GM12873 (cell line): ENCODE results near the gene ANKK1.

Experiments used
- TF ChIP-seq, protein P1 (sequence below): IDR thresholded peaks from 2 replicates; pipeline ENCODE4 v1.5.1; 2012; ENCODE audit warnings: low read depth, mild to moderate bottlenecking, moderate library complexity, low read length, control low read depth; ENCODE audit not compliant: insufficient read depth; ENCODE audit errors: missing control alignments

Gene ANKK1

DNA sequence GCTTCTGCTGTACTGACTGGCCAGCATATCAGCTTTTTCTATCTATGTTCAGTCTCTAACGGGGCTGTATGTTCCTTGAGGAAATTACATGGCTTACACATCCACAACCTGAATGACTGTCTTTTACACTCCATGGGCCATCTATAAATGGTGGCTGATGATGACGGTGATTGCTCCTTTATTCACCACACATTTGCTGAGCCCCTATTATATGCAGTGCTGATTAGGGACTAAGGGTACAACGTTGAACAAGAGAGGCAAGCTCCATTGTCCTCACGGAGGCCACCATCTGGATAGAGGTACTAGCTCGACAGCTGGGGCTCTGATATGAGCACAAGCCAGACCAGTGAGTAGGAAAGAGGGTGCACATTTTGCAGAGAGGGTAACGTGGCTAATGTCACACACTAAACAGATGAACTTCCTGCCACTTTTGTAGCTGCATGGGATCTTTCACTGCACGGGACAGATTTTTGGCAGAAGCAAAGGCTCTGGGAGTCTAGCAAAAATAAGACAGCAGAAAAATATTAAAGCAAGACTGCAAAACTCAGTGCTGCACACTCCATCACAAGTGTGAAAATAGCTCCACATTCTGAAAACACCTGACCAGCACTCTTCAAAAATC is 57.0 kb downstream of the ANKK1 start:
- TF ChIP-seq, protein P1, sequence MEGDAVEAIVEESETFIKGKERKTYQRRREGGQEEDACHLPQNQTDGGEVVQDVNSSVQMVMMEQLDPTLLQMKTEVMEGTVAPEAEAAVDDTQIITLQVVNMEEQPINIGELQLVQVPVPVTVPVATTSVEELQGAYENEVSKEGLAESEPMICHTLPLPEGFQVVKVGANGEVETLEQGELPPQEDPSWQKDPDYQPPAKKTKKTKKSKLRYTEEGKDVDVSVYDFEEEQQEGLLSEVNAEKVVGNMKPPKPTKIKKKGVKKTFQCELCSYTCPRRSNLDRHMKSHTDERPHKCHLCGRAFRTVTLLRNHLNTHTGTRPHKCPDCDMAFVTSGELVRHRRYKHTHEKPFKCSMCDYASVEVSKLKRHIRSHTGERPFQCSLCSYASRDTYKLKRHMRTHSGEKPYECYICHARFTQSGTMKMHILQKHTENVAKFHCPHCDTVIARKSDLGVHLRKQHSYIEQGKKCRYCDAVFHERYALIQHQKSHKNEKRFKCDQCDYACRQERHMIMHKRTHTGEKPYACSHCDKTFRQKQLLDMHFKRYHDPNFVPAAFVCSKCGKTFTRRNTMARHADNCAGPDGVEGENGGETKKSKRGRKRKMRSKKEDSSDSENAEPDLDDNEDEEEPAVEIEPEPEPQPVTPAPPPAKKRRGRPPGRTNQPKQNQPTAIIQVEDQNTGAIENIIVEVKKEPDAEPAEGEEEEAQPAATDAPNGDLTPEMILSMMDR = no peak

DNA sequence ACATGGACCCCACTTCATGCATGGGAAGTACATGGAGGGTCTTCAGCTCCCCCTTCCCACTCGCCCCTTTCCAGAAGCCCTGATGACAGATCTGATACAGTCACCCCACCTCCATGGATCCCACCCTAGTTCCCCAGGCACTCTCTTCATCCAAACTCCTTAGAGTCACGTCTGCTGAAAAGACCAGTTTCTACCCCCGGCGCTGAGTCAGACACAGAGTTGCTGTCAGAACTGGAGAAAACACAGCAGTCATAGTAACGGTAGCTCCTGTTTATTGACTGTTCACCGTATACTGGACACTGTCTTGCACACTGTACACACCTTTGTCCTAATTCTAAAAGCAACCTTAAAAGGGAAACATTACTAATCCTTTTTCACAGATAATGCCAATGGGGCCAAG is 58.5 kb downstream of the ANKK1 start:
- TF ChIP-seq, protein P1 = no peak

DNA sequence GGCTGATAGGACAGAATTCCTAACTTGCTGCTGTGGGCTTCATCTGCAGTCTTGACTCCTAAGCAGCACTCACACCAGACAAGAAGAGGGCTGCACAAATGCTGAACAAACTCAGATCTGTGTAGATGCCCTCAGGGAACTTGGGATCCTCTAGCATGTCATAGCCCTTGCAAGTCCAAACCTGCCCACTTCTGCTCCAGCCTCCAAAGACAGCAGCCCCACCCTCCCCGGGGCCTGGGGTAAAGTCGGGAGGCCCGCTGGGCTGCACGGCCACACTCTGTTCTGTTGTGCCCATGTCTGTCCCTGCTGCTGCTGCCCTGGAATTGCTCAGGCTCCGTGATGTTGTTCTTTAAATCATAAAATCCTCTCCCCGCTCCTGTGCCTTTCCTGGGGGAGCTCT is 59.4 kb downstream of the ANKK1 start:
- TF ChIP-seq, protein P1 = no peak

DNA sequence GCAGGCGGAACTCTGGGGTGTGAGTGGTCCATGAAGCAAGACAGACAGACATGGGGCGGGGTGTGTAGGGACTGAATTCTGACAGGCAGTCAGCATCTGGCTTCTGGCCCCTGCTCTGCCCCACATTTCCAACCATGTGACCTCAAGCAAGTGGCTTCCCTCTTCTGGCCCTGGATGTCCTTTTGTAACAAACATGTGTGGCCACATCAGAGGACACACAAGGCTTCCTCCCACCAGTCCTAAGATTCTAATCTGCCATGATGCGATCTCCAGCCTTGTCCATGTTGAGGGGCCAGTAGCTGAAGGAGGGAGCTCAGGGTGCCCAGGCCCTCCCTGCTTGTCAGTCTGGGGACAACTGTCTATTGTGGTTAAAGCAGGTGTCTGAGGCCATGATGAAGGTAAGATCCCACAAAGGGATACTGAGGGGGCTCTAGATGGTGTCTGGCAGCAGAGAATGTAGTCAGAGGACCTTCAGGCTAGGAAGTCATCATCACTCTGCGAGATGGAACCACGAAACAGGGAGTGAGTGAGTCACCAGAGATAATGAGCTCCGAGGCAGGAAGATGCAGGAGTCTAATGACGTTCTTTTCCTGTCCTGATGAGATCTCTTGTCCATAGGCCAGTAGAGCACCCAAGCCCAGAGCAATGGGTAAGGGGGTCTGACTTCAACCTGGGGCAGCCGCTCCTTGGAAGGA is 60.2 kb downstream of the ANKK1 start:
- TF ChIP-seq, protein P1 = no peak

DNA sequence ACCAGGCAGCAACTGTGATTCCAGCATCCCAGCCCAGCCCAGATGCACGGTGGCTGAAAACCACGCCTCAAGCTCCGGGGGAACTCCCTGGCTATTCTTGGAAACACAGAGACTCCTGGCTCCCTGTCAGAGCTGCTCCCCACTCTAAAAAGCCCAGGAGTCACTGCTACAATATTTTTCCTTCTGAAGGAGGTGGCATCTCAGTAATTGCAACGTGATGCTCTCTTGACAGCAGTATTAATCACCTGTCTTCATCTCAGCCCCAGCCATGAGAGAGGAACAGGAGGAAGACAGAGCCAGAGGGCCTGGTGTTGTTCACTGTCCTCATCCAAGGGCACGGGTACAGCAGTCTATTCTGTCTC is 60.7 kb downstream of the ANKK1 start:
- TF ChIP-seq, protein P1 = no peak

DNA sequence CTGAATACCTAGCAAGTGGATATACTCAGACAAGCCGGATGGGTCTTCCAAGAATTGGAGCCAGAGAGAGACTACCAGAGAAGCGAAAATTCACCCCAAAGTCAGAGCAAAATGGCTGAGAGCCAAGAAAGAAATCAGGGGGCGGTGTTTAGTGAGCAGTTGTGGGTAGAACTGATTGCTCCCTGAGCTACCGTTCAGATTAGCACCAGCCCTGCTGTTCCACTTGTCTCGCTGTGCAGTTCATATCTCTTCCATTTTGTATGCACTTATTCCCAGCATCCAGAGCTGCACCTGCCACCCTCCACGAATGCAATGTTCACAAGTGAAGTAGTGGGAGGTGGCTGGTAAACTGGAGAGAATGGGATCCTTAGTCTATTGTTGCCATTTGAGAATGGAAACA is 62.2 kb downstream of the ANKK1 start:
- TF ChIP-seq, protein P1 = no peak
